Stimulated activated CD4-positive, alpha-beta T cell treated with anti-CD3 and anti-CD28 coated beads, Interleukin-2, amount 100 ng/mL, for 24 hours (primary cell): ENCODE measurements around the gene MTARC1.

ENCODE experiments used
- DNase-seq, 2 donors: peaks; one replicate each; pipeline ENCODE4 v3.0.0-alpha.2; 2020

MTARC1 gene

DNA sequence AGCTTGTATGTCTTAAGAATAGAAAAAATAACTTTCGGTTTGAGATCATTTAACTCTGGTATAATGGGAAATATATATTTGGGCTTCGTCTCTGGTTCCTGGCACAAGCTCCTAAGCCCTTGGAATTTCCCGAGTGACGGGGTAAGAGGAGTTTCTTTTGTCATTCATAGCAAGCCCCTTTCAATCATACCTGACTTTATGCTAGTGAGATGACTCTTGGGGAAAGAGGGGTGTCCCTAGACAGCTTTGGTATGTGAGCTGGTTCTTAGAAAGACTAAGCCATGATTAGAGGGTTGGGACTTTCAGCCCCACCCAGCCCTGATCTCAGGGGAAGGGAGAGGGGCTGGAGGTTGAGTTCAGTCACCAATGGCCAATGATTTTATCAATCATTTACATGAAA lies 13.9 kb upstream of the MTARC1 start:
- no peak for DNase-seq

GRCh38 chr1:220775240-220775853 lies 11.4 kb upstream of the MTARC1 start:
- peak; percentile 50 to 57 for DNase-seq

DNA sequence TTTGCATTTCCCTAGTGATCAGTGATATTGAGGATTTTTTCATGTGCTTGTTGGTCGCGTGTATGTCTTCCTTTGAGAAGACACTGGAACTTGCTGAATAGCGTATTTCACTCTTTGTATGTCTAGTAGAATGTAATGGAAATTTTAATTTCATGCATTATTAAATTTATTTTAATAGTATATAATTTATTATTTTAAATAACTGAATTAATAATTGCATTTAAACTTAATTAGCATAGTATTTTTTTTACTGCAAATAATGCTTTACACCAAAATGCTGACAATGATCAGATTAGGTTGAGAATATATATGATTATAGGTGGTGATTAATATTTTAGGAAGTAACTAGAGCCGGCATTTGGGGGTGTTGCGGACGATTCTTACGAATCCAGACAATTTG lies 10.5 kb upstream of the MTARC1 start:
- DNase-seq = no peak

- DNase-seq = peak; percentile 76 to 85
Observed at GRCh38 chr1:220776720-220777326, 9.9 kb upstream of the MTARC1 start.

- DNase-seq = no peak
Observed at GRCh38 chr1:220783453-220783852, 3.3 kb upstream of the MTARC1 start.

DNA sequence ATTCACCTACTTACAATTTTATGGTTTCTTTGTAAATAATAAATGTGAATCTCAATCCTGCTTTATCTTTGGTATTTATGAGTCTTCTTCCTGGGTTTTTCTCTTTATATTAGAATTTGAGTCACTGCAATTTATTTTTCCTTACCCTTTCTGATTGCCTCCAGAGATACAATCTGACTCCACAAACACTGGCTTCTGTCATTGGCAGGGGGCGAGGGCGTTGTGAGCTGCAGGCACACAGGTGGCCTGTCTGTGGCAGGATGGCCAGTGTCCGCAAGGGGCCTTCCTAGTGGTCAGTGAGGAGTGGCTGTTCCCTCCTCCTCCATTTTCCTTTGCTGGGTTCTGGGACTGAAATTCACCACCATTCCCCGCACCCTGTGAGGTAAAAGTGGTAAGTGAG lies 2.0 kb upstream of the MTARC1 start:
- no peak for DNase-seq

DNA sequence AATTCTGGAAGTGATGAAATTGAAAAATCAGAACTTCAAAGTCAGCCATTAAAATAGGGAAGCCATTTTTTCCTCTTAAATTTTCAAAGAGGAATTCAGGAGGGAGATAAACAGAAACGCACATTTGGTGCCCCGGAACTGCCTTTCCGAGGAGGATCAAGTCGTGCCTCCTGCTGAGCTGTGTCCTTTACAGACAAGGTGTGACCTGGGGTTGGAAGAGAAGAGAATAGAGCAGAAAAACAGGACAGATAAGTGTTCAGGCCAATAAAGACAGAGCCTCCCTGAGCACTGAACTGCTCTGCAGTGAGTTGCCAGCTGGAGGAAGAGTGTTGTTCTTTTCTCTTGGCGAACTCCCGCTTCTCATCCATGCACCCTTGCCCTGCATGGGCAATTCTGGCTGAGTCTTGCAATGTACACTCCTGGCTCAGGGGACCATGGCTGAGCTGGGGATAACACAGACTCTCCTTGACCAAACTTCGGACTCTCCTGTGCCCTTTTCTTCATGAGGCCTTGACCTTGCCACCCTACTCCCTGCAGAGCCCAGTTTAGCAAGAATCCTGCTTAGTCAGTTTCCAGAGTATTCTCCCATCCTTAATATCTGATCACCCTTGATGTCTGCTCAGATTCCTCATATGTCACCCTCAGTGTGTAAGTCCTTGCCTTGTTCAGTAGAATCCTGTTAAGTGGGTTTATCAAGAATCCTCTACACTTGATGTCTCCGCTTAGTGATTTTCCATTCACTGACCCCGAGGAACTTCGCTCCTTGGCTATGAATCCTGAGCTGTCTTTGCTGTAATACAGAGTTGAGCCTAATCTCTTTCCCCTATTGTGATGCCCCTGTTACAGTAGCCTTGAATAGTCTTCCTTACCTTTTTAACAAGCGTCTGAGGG lies 1.3 kb upstream of the MTARC1 start:
- DNase-seq = no peak

DNA sequence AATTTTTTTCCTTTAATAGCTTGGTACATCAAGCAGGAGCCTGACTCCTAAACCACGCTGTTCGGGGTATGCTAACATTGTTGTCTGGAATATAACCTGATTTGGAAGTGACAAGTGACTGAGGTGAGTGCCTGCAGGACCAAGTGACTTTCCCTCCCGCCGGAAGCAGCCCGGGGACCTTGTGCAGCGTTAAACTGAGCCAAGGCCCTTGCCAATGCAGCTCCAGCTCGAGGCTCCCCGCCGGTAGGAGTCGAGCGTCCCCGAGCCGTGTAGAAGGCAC lies 716 bp upstream of the MTARC1 start:
- DNase-seq = no peak

- DNase-seq = no peak
Observed at GRCh38 chr1:220787069-220787619, 431 bp downstream of the MTARC1 start.

DNA sequence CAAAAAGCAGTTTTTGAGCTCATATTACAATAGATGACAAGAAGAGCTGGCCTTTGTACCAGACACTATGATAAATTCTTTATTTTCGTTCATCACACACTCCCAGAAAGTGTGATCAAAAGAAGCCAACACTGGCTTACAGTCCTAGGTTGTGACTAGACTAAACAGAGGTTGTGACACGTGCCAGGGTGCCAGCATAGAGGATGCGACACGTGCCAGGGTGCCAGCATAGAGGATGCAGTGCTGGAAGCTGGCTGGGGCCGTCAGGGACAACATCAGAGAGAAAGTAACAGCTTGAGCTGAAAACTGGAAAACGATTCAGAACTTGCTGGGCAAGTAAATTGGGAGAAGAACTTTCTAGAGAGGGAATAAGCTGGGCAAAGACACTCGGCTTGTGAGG lies 2.2 kb downstream of the MTARC1 start:
- no peak for DNase-seq

DNA sequence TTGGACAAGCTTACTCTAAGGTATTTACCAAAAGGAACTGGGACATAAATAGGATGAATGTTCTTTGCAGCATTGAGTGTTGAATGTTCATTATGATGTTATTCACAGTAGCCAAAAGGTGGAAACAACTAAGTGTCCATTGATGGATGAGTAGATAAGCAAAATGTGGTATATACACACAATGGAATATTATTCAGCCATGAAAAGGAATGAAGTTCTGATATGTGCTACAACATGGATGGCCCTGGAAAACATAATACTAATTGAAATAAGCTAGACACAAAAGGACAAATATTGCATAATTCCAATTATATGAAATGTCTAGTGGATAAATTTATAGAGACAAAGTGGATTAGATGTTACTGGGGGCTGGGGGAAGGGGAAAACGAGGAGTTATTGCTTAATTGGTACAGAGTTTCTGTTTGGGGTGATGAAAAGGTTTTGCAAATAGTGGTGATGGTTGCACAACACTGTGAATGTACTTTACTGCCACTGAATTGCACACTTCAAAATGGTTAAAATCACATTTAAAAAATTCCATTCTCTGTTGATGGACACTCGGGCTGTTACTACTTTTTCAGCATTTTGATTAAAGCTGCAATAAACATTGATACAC lies 2.9 kb downstream of the MTARC1 start:
- DNase-seq = no peak

GRCh38 chr1:220791285-220791684 lies 4.6 kb downstream of the MTARC1 start:
- no peak for DNase-seq

DNA sequence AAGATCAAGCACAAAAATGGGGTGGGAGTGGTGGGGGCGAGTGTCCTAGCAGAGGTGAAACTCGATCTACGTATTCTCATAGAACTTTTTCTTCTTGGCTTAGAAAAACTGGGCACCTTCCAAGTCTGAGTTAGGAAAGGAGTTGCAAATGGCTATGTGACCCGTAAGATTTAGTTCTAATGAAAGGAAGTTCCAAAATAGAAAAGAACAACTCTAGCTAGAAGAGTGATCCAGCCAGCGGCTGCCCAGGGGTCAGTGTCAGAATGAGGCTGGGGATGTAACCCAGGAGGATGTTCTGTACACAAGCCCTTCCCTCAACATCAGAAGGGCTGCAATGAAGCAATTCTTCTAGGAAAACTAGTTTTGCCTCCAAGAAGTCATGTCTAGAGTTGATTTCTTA lies 5.2 kb downstream of the MTARC1 start:
- no peak for DNase-seq

- no peak for DNase-seq
Observed at GRCh38 chr1:220796530-220796929, 9.8 kb downstream of the MTARC1 start.

DNA sequence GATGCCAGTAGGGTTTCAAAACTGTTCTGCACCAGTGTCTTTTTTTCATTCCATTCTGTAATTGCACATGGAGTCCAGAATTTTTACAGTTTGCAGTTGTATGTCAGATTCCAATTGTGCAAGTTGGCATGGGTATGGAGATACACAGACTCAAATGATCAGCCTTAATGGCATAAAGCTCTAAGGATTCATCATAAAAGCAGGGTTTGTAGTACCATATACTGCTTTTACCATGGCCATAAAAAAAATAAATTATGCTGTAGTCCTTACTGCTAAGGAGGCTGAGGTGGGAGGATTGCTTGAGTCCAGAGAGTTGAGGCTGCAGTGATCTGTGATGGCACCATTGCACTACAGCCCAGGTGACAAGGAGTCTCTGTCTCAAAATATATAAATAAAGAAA lies 10.3 kb downstream of the MTARC1 start:
- no peak for DNase-seq

- no peak for DNase-seq
Observed at GRCh38 chr1:220797553-220797952, 10.8 kb downstream of the MTARC1 start.

DNA sequence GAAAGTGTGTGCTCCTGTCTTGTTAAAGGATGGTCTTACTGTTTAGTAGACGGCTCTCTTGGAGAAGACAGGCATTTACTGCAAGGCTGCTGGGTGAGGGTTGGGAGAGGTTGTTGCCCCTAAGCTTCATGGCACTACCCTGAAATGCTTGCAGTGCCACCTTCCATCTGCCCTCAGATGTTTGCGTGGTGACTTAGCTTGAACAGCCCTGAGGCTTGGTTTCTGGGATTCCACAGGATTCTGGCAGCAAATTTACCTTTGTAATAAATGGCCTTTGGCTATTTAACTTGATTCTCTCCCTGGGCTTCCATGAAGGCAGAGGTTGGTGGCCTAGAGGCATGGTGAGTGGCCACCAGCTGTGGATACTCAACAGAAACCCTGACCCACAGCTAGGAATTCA lies 11.6 kb downstream of the MTARC1 start:
- no peak for DNase-seq

- DNase-seq = no peak
Observed at GRCh38 chr1:220800262-220800661, 13.5 kb downstream of the MTARC1 start.

GRCh38 chr1:220803401-220804201 lies 16.9 kb downstream of the MTARC1 start:
- peak; percentile 17 to 23 for DNase-seq

DNA sequence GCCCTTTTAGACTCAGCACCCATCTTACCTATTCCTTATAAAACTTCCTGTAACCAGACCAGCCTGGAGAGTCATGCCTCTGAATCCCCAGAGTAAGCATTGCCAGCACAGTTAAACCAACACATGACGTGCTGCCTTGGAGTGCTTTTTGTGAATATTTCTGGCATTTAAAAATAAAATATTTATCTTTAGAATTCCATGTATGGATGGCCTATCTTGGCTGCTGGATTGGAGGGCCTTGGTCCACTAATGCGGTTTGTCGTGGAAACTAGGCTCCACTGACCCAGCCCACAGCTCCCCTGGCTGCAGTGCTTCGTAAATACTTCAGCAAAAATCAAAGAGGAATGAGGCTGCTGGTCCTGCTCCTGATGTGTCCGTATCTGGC lies 17.5 kb downstream of the MTARC1 start:
- DNase-seq = no peak

GRCh38 chr1:220806408-220806807 lies 19.7 kb downstream of the MTARC1 start:
- no peak for DNase-seq

- DNase-seq = no peak
Observed at GRCh38 chr1:220807726-220808125, 21.0 kb downstream of the MTARC1 start.
